HG03175 (cell line): ENCODE results near the gene PEAR1.

Experiments used
- ATAC-seq: cut with Tn5 transposase; IDR thresholded peaks from one replicate; pipeline ENCODE4 v1.9.1; 2021; ENCODE audit warnings: mild to moderate bottlenecking, moderate library complexity; ENCODE audit not compliant: unreplicated experiment

PEAR1 gene

GRCh38 chr1:156893048-156893953 is at the start of gene PEAR1:
Gene PEAR1 (plus strand): TSS chr1:156893718. CDS start chr1:156903927, 10,209 bp downstream.
- no peak for ATAC-seq

GRCh38 chr1:156844102-156844501 is 49.4 kb upstream of the PEAR1 start:
- ATAC-seq, result no peak

- ATAC-seq, result no peak
These were observed 48.9 kb upstream of the PEAR1 start for GRCh38 chr1:156844638-156845037.

GRCh38 chr1:156845055-156845952 is 48.2 kb upstream of the PEAR1 start:
- ATAC-seq, result no peak

GRCh38 chr1:156845953-156846545 is 47.5 kb upstream of the PEAR1 start:
- ATAC-seq, result no peak

- no peak for ATAC-seq
These were observed 46.9 kb upstream of the PEAR1 start for GRCh38 chr1:156846643-156847042.

- no peak for ATAC-seq
These were observed 45.7 kb upstream of the PEAR1 start for GRCh38 chr1:156847591-156848460.

- ATAC-seq, result no peak
These were observed 44.9 kb upstream of the PEAR1 start for GRCh38 chr1:156848461-156849150.

GRCh38 chr1:156849151-156849496 is 44.4 kb upstream of the PEAR1 start:
- ATAC-seq, result no peak

GRCh38 chr1:156851779-156852417 is 41.6 kb upstream of the PEAR1 start:
- no peak for ATAC-seq

- no peak for ATAC-seq
These were observed 41.1 kb upstream of the PEAR1 start for GRCh38 chr1:156852418-156852874.

GRCh38 chr1:156853761-156854160 is 39.8 kb upstream of the PEAR1 start:
- no peak for ATAC-seq

GRCh38 chr1:156854634-156855033 is 38.9 kb upstream of the PEAR1 start:
- ATAC-seq, result no peak

- no peak for ATAC-seq
These were observed 37.2 kb upstream of the PEAR1 start for GRCh38 chr1:156856282-156856785.

- no peak for ATAC-seq
These were observed 36.0 kb upstream of the PEAR1 start for GRCh38 chr1:156857532-156857931.

- ATAC-seq, result no peak
These were observed 35.0 kb upstream of the PEAR1 start for GRCh38 chr1:156858555-156858956.

GRCh38 chr1:156858959-156859522 is 34.5 kb upstream of the PEAR1 start, which contains the start of gene INSRR:
Gene INSRR (minus strand): TSS chr1:156859117. CDS start chr1:156858621, 496 bp downstream.
- ATAC-seq, result no peak

GRCh38 chr1:156859523-156860112 is 33.9 kb upstream of the PEAR1 start:
- no peak for ATAC-seq
